Midbrain (tissue), 1 donor: ENCODE data around the gene CD300C.
A peak's percentile ranks its signal among the peaks of the same experiment; 100 is the strongest.
"Not testable (repeated sequence)": the region's sequence is repeated elsewhere in the genome, so short reads cannot be mapped to it uniquely, and the experiment has no call there.

Source experiments
- DNase-seq: peaks from one replicate; lab custom pipeline; 2025; lab: John Stamatoyannopoulos, UW

The CD300C gene

GRCh38 chr17:74531231-74531761, 14.6 kb downstream of the CD300C start, which contains the start of gene CD300LB:
Gene CD300LB (minus strand): TSS chr17:74531475. CDS start chr17:74531350, 125 bp downstream.
- no peak for DNase-seq

- DNase-seq: no peak
Observed at GRCh38 chr17:74530831-74531150, 15.1 kb downstream of the CD300C start.

GRCh38 chr17:74529243-74529642, 16.7 kb downstream of the CD300C start:
- DNase-seq: no peak

GRCh38 chr17:74528491-74529199, 17.3 kb downstream of the CD300C start:
- peak; percentile 36 for DNase-seq

- no peak for DNase-seq
Observed at GRCh38 chr17:74527756-74528155, 18.2 kb downstream of the CD300C start.

- no peak for DNase-seq
Observed at GRCh38 chr17:74527081-74527480, 18.8 kb downstream of the CD300C start.

- DNase-seq: no peak
Observed at GRCh38 chr17:74526681-74527080, 19.2 kb downstream of the CD300C start.

- DNase-seq: no peak
Observed at GRCh38 chr17:74525781-74526288, 20.1 kb downstream of the CD300C start.

GRCh38 chr17:74525465-74525725, 20.5 kb downstream of the CD300C start:
- DNase-seq: no peak

GRCh38 chr17:74524653-74525464, 21.1 kb downstream of the CD300C start:
- no peak for DNase-seq

GRCh38 chr17:74523308-74523707, 22.6 kb downstream of the CD300C start:
- DNase-seq: no peak

- no peak for DNase-seq
Observed at GRCh38 chr17:74522381-74523105, 23.4 kb downstream of the CD300C start.

- DNase-seq: no peak
Observed at GRCh38 chr17:74521701-74522201, 24.2 kb downstream of the CD300C start.

GRCh38 chr17:74520790-74521480, 25.0 kb downstream of the CD300C start:
- no peak for DNase-seq

- DNase-seq: no peak
Observed at GRCh38 chr17:74520016-74520434, 25.9 kb downstream of the CD300C start.

- not testable (repeated sequence) for DNase-seq
Observed at GRCh38 chr17:74518413-74518981, 27.4 kb downstream of the CD300C start.

- DNase-seq: no peak
Observed at GRCh38 chr17:74516561-74517328, 29.2 kb downstream of the CD300C start.

- DNase-seq: no peak
Observed at GRCh38 chr17:74515941-74516340, 30.0 kb downstream of the CD300C start.

GRCh38 chr17:74514632-74515334, 31.1 kb downstream of the CD300C start:
- no peak for DNase-seq
